ENCODE data around the gene ACACA. TPM values are rescaled to one million over a fixed set of nuclear protein-coding genes. Genes with fewer than 3 reads are reported as not detected.

Gene ACACA
- total and polyA plus RNA-seq, 9 of the 15 experiments (the other 6 are each of a cell fraction or from before 2014, with no cell fraction given): 35.9 to 135 (median 88.4) TPM

- Histone ChIP-seq H3K9me1 (ENCODE audit: control insufficient read depth, insufficient read depth, low read length) (no peaks in the 10 kb centered on the region), H3K4me1 (replicated peaks in 1 of 2; ENCODE audit: control insufficient read depth in 2 of 2, insufficient read depth in 2 of 2, low read length in 2 of 2) (peaks cover 5 to 11% of the 10 kb centered on the region in 2 experiments; a peak in 3 of 5 replicates), H2AFZ (ENCODE audit: low read depth, low read length) (no peak overlapping the region), H3K9ac (ENCODE audit: insufficient read depth in 1 of 2, low read depth in 2 of 2, low read length in 2 of 2) (no peak overlapping the region), H3K27me3 (ENCODE audit: control insufficient read depth in 2 of 2, insufficient read depth in 2 of 2, low read length in 2 of 2) (no peaks in the 10 kb centered on the region), H3K36me3 (ENCODE audit: control insufficient read depth, insufficient read depth, low read length) (peaks cover 52% of the 10 kb centered on the region), H3K9me3 (replicated peaks; ENCODE audit: control insufficient read depth, insufficient read depth, low read depth, low read length) (no peaks in the 10 kb centered on the region), H3K79me2 (ENCODE audit: control insufficient read depth, insufficient read depth, low read length) (no peaks in the 10 kb centered on the region), H4K20me1 (replicated peaks; ENCODE audit: control insufficient read depth, insufficient read depth, low read length) (no peaks in the 10 kb centered on the region), H3K4me3 (no peak overlapping the region), H3K27ac (ENCODE audit: extremely low read depth, low read depth, low read length) (no peak overlapping the region), H3K4me2 (ENCODE audit: insufficient read depth, low read length) (no peak overlapping the region)
- ChIA-PET CTCF (ENCODE audit: low intra/inter-chr PET ratio) (no interaction called here), POLR2A (interaction anchor here (0.8 kb wide), 1 partner anchor 13 kb away, joined by 3 read pairs; no protein-coding TSS in a partner anchor)
- ATAC-seq (no peak), DNase-seq (ENCODE audit: extremely low read depth in 1 of 4, low spot score in 3 of 4) (no peak), FAIRE-seq (no peak)
- intact Hi-C loops (cut with micrococcal nuclease) (no loop called here), in situ Hi-C loops (cut with MboI) (no loop called here)
- WGBS (ENCODE audit: insufficient coverage, low coverage, missing lambda C conversion rate): 94% methylated on average over 2 of the region's 2 CpGs
- no TSS peak for BruUV-seq (replicated peaks)
- TF ChIP-seq BRCA1 (IDR thresholded peaks at IDR 0.05) (no peak), BRCA1 (CRISPR knock-in tag; IDR thresholded peaks at IDR 0.05) (no peak), NR2C2 (CRISPR knock-in tag; IDR thresholded peaks at IDR 0.05) (no peak), NR2C2 (tag; IDR thresholded peaks at IDR 0.05) (no peak), ZC3H4 (CRISPR knock-in tag; IDR thresholded peaks at IDR 0.05; ENCODE audit: borderline replicate concordance) (no peak), SETDB1 (IDR thresholded peaks at IDR 0.05; ENCODE audit: low read length) (no peak), GTF3C2 (IDR thresholded peaks at IDR 0.05; ENCODE audit: borderline replicate concordance, extremely low read depth, insufficient read length) (no peak), NCOR1 (IDR thresholded peaks at IDR 0.05) (no peak), FOXK2 (conservative IDR thresholded peaks at IDR 0.05 in 1 of 2, IDR thresholded peaks at IDR 0.05 in 1 of 2; ENCODE audit: low read depth in 2 of 2) (no peak), CCNT2 (IDR thresholded peaks at IDR 0.05; ENCODE audit: borderline replicate concordance, extremely low read depth, insufficient read length, low read depth, low read length) (no peak), YBX1 (IDR thresholded peaks at IDR 0.05) (no peak), SRSF3 (IDR thresholded peaks at IDR 0.05; ENCODE audit: insufficient read depth, low read length) (no peak), POU5F1 (IDR thresholded peaks at IDR 0.05; ENCODE audit: borderline replicate concordance, low read depth, low read length, partially characterized antibody) (no peak), SFPQ (IDR thresholded peaks at IDR 0.05; ENCODE audit: low read depth, low read length) (no peak), XRCC5 (IDR thresholded peaks at IDR 0.05; ENCODE audit: low read depth, low read length) (no peak), GABPA (tag; conservative IDR thresholded peaks at IDR 0.05; ENCODE audit: low read depth) (no peak), GABPB2 (CRISPR knock-in tag; conservative IDR thresholded peaks at IDR 0.05) (no peak)
- TF ChIP-seq, protein P1, sequence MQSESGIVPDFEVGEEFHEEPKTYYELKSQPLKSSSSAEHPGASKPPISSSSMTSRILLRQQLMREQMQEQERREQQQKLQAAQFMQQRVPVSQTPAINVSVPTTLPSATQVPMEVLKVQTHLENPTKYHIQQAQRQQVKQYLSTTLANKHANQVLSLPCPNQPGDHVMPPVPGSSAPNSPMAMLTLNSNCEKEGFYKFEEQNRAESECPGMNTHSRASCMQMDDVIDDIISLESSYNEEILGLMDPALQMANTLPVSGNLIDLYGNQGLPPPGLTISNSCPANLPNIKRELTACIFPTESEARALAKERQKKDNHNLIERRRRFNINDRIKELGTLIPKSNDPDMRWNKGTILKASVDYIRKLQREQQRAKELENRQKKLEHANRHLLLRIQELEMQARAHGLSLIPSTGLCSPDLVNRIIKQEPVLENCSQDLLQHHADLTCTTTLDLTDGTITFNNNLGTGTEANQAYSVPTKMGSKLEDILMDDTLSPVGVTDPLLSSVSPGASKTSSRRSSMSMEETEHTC (IDR thresholded peaks at IDR 0.05): no peak
Observed at GRCh38 chr17:37432671-37433070, 26.0 kb upstream of the ACACA start.

All from K562 (cell line).